Transverse colon (tissue), 4 donors: ENCODE measurements around the gene ETNPPL. TPM values are rescaled to one million over a fixed set of nuclear protein-coding genes. Genes with fewer than 3 reads are reported as not detected.

Experiments used
- DNase-seq: peaks from one replicate; pipeline ENCODE4 v3.0.0-alpha.2; 2019
- H3K27ac ChIP-seq, 4 donors: fragments of 200-600 bp; sonication (generic); 2 replicates each; pipeline ENCODE4 v1.5.1; 2016 to 2018; ENCODE audit warnings: inconsistent platforms in 4 of 4
- H3K27me3 ChIP-seq: fragments of 200-600 bp; sonication (generic); 2 replicates; pipeline ENCODE4 v1.5.1; 2017; ENCODE audit warnings: inconsistent platforms
- H3K36me3 ChIP-seq, 4 donors: fragments of 200-600 bp; sonication (generic); 2 replicates each; pipeline ENCODE4 v1.5.1; 2017 to 2019; ENCODE audit warnings: inconsistent platforms in 4 of 4
- H3K4me1 ChIP-seq, 4 donors: fragments of 200-600 bp; sonication (generic); 2 replicates each; pipeline ENCODE4 v1.5.1; 2017 to 2020; ENCODE audit warnings: inconsistent platforms in 4 of 4
- H3K4me3 ChIP-seq, 4 donors: fragments of 200-600 bp; sonication (generic); 1 replicate in 1 of 4; 2 replicates in 3 of 4; pipeline versions ENCODE4 v1.5.1 to v1.6.1; 2017 to 2019; ENCODE audit warnings: inconsistent platforms in 4 of 4
- H3K9me3 ChIP-seq, 2 donors: fragments of 200-600 bp; sonication (generic); 2 replicates each; pipeline ENCODE4 v1.5.1; 2017 to 2019; ENCODE audit warnings: inconsistent platforms in 2 of 2
- CTCF ChIP-seq, 5 experiments: fragments of 200-600 bp in 3 of 5; fragments of 450-650 bp in 2 of 5; sonication (generic) in 3 of 5; IDR thresholded peaks; 1 replicate in 2 of 5; 2 replicates in 3 of 5; pipeline ENCODE4 v1.5.1; 2016 to 2017; ENCODE audit warnings: antibody characterized with exemption in 5 of 5, inconsistent platforms in 3 of 5, mild to moderate bottlenecking in 2 of 5, moderate library complexity in 1 of 5
- EP300 ChIP-seq: sonication (generic); formaldehyde crosslinking; IDR thresholded peaks from one replicate; pipeline ENCODE4 v1.6.1; 2017; ENCODE audit warnings: antibody characterized with exemption, low read depth
- POLR2A ChIP-seq: fragments of 450-650 bp; IDR thresholded peaks from one replicate; pipeline ENCODE4 v1.6.1; 2016; ENCODE audit warnings: antibody characterized with exemption, mild to moderate bottlenecking, moderate library complexity
- POLR2AphosphoS5 ChIP-seq, 3 donors: sonication (generic); formaldehyde crosslinking; IDR thresholded peaks; one replicate each; pipeline ENCODE4 v1.6.1; 2016; ENCODE audit warnings: antibody characterized with exemption in 3 of 3
- WGBS, 2 donors: methylation state at CpG; one replicate each; pipeline ENCODE4 v1.1.5; 2018; ENCODE audit warnings: low coverage in 1 of 2; 5-methylcytosine and 5-hydroxymethylcytosine counted together
- in situ Hi-C, 4 donors: fragments of 200-750 bp; cut with MboI; loops; one replicate each; pipeline versions ENCODE4 v1.15.0 to v1.15.1; 2017; ENCODE audit warnings: low sequenced_read_pairs in 3 of 4, low pct_ligation_motif_present in 1 of 4, low pct_unique_long_range_greater_than_20kb in 1 of 4
- intact Hi-C: fragments of 100-400 bp; cut with DNase I; formaldehyde crosslinking; loops from one replicate; pipeline ENCODE4 v1.15.1; 2023; ENCODE audit warnings: low total_unique reads
- total RNA-seq, 4 donors: library from RNA; depleted of rRNA; stranded (reverse); fragments of >200 nt; gene quantifications; one replicate each; pipeline ENCODE4 v1.1.0, GENCODE V29; 2016

ETNPPL gene
- total RNA-seq, 4 donors from 2014 or later: not detected

- no peaks in the 10 kb centered on the region for H3K27me3 ChIP-seq
- intact Hi-C loops: no loop called here
- WGBS, 2 donors: 87 to 93% methylated on average over 3 of the region's 3 CpGs
- no peak overlapping the region for H3K27ac ChIP-seq
- TF ChIP-seq EP300 (no peak), CTCF (IDR thresholded peaks at IDR 0.05) (no peak), POLR2AphosphoS5 (IDR thresholded peaks at IDR 0.05) (no peak), POLR2A (no peak)
- in situ Hi-C loops: no loop called here
- no peak for DNase-seq
- no peak overlapping the region for H3K4me3 ChIP-seq
- no peaks in the 10 kb centered on the region for H3K9me3 ChIP-seq
- no peaks in the 10 kb centered on the region for H3K4me1 ChIP-seq
- H3K36me3 ChIP-seq: no peaks in the 10 kb centered on the region
Observed at GRCh38 chr4:108693211-108693610, 69.6 kb downstream of the ETNPPL start.

Other genes starting within 250 kb of the ETNPPL start
- gene RPL34, start 142.5 kb downstream of the ETNPPL start, total RNA-seq: 100 to 1,000 TPM; 232 to 594 (median 443) TPM
- gene OSTC, start 112.5 kb downstream of the ETNPPL start, total RNA-seq: 10 to 100 TPM; 45.4 to 56.5 (median 51.6) TPM